HEK293 (cell line): ENCODE data around the gene OR2T10.

ENCODE experiments used
- CTCF ChIA-PET: fragments of 350-600 bp; formaldehyde crosslinking; extraction: SDS; loops from one replicate; lab custom pipeline; 2021; ENCODE audit warnings: antibody characterized with exemption; lab: Yijun Ruan, JAX
- POLR2A ChIA-PET: fragments of 300-600 bp; formaldehyde crosslinking; extraction: SDS; loops from one replicate; lab custom pipeline; 2020; ENCODE audit warnings: antibody characterized with exemption, inconsistent platforms; lab: Yijun Ruan, JAX
- H3K27ac ChIP-seq: fragments of 200-500 bp; sonication (Bioruptor generic); 2 replicates; pipeline ENCODE4 v1.5.1; 2014; ENCODE audit warnings: low read depth, low read length, control low read depth, inconsistent platforms; ENCODE audit errors: extremely low read depth
- H3K36me3 ChIP-seq, 2 experiments: fragments of 200-500 bp in 1 of 2; sonication (Bioruptor generic) in 1 of 2; 1 replicate in 1 of 2; 2 replicates in 1 of 2; pipeline ENCODE4 v1.5.1; 2014 to 2017; ENCODE audit warnings: inconsistent platforms in 2 of 2, low read length in 2 of 2; ENCODE audit not compliant: control insufficient read depth in 2 of 2, insufficient read depth in 1 of 2
- H3K4me1 ChIP-seq: fragments of 200-500 bp; sonication (Bioruptor generic); 2 replicates; pipeline ENCODE4 v1.5.1; 2014; ENCODE audit warnings: mild to moderate bottlenecking, low read length, inconsistent platforms; ENCODE audit not compliant: control insufficient read depth, insufficient read depth
- H3K4me3 ChIP-seq: 2 replicates; pipeline ENCODE4 v1.5.1; 2011; ENCODE audit warnings: low read depth, mild to moderate bottlenecking, control low read depth, low read length, moderate library complexity
- H3K9me3 ChIP-seq: fragments of 200-500 bp; sonication (Bioruptor generic); 2 replicates; pipeline ENCODE4 v1.5.1; 2014; ENCODE audit warnings: low read depth, low read length, inconsistent platforms; ENCODE audit not compliant: control insufficient read depth, insufficient read depth
- HOXA7 ChIP-seq: sonication (generic); formaldehyde crosslinking; IDR thresholded peaks from 2 replicates; pipeline ENCODE4 v1.8.1; 2022; ENCODE audit warnings: missing genetic modification reagents, borderline replicate concordance
- ZBTB11 ChIP-seq: fragments of 450-650 bp; formaldehyde crosslinking; conservative IDR thresholded peaks from 2 replicates; pipeline ENCODE4 v1.5.1; 2016; ENCODE audit warnings: low read depth, missing biosample characterization, missing genetic modification characterization
- ZNF157 ChIP-seq: fragments of 450-650 bp; formaldehyde crosslinking; IDR thresholded peaks from 2 replicates; pipeline ENCODE4 v1.5.1; 2016; ENCODE audit warnings: missing biosample characterization, missing genetic modification characterization
- ZNF19 ChIP-seq: fragments of 450-650 bp; formaldehyde crosslinking; IDR thresholded peaks from 2 replicates; pipeline ENCODE4; 2016; ENCODE audit warnings: missing biosample characterization, missing genetic modification characterization, low read depth
- ZNF214 ChIP-seq: fragments of 450-650 bp; formaldehyde crosslinking; IDR thresholded peaks from 2 replicates; pipeline ENCODE4 v1.5.1; 2017; ENCODE audit warnings: missing biosample characterization, mild to moderate bottlenecking, missing genetic modification characterization, borderline replicate concordance
- ZNF223 ChIP-seq: fragments of 450-650 bp; formaldehyde crosslinking; IDR thresholded peaks from 2 replicates; pipeline ENCODE4 v1.5.1; 2016; ENCODE audit warnings: missing biosample characterization, missing genetic modification characterization
- ZNF280D ChIP-seq: fragments of 450-650 bp; formaldehyde crosslinking; IDR thresholded peaks from 2 replicates; pipeline ENCODE4 v1.5.1; 2016; ENCODE audit warnings: missing biosample characterization, missing genetic modification characterization
- ZNF426 ChIP-seq: fragments of 450-650 bp; formaldehyde crosslinking; IDR thresholded peaks from 2 replicates; pipeline ENCODE4 v1.5.1; 2017; ENCODE audit warnings: missing biosample characterization, missing genetic modification characterization, mild to moderate bottlenecking, inconsistent platforms, moderate library complexity
- ZNF521 ChIP-seq: fragments of 450-650 bp; formaldehyde crosslinking; IDR thresholded peaks from 2 replicates; pipeline ENCODE4 v1.5.1; 2017; ENCODE audit warnings: missing biosample characterization, mild to moderate bottlenecking, missing genetic modification characterization
- ZNF664 ChIP-seq: fragments of 450-650 bp; formaldehyde crosslinking; IDR thresholded peaks from 2 replicates; pipeline ENCODE4 v1.5.1; 2016; ENCODE audit warnings: missing biosample characterization, missing genetic modification characterization
- ZNF830 ChIP-seq: fragments of 450-650 bp; IDR thresholded peaks from 2 replicates; pipeline ENCODE4 v1.5.0; 2018; ENCODE audit warnings: missing biosample characterization, missing genetic modification characterization, low read depth, mild to moderate bottlenecking, moderate library complexity
- ZNF843 ChIP-seq: fragments of 450-650 bp; formaldehyde crosslinking; IDR thresholded peaks from 2 replicates; pipeline ENCODE4 v1.5.1; 2016; ENCODE audit warnings: missing biosample characterization, missing genetic modification characterization
- ZSCAN18 ChIP-seq: fragments of 450-650 bp; formaldehyde crosslinking; IDR thresholded peaks from 2 replicates; pipeline ENCODE4 v1.5.1; 2016; ENCODE audit warnings: missing biosample characterization, missing genetic modification characterization
- ZSCAN30 ChIP-seq: fragments of 450-650 bp; IDR thresholded peaks from 2 replicates; pipeline ENCODE4 v1.5.1; 2018; ENCODE audit warnings: missing biosample characterization, mild to moderate bottlenecking, missing genetic modification characterization, moderate library complexity
- TF ChIP-seq, protein P1 (sequence below): fragments of 450-650 bp; formaldehyde crosslinking; IDR thresholded peaks from 2 replicates; pipeline ENCODE4 v1.5.1; 2016; ENCODE audit warnings: missing biosample characterization, missing genetic modification characterization, borderline replicate concordance

Gene OR2T10

DNA sequence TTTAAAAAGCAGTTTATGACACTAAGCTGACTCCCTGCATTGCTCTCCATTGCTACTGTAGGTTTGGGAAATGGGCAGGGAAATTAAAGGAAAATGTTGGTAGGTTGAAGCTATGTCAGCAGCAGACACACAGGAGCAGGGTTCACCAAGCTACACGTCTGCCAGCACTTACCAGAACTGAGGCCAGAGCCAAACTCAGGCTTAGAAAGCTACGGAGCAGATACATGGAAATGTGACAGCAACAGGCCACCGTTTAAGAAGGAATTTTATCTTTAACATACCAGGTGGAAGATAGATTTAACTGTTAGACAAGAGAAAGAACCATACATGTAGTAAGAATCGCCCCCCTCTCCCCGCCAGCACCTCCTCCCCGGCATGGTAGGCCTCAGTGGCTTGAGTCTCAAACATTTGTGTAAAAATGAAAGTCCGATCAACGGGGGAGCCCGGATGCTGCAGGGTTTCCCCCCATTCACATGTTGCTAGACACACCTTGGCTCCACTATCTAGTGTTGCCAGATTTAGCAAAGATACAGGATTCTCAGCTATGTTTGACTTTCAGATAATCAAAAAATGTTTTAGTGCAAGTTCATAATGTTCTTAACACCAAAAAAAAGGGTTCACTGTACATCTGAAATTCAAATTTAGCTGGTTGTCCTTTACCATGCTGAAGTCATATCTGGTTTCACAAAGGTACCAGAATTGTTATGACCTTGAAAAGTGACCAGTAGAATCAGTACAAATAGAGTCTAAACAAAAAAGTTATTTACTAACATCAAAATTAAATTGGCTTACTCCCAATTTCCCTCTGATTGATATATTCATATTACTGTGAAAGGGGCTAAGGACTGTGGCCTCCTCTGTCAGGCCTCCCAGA lies 30.7 kb upstream of the OR2T10 start:
- no peaks in the 10 kb centered on the region for H3K4me1 ChIP-seq

DNA sequence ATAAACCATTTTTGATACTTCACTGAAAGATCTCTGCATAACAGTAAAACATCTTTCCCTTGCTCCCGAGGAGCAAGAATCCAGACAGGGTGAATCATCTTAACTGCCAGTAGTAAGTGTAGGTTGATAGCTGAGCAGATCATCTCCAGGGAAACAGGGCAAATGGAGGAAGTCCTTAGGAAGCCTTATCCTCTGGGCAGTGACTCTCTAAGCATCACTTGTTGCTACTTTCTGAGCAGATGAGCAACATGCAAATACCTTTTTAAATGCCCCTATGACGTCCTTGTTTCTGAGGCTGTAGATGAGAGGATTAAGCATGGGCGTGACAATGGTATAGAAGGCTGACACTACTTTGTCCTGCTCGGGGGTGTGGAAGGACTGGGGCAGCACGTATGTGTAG lies 28.5 kb upstream of the OR2T10 start:
- no peak overlapping the region for H3K27ac ChIP-seq
- ChIA-PET CTCF (no interaction called here), POLR2A (no interaction called here)
- no peak overlapping the region for H3K4me3 ChIP-seq
- H3K36me3 ChIP-seq: no peaks in the 10 kb centered on the region
- no peak for TF ChIP-seq ZNF280D (tag by site-specific recombination)
- TF ChIP-seq ZNF664 (tag by site-specific recombination): no peak
- no peak for TF ChIP-seq HOXA7 (CRISPR knock-in tag)
- TF ChIP-seq ZNF426 (tag by site-specific recombination): no peak
- TF ChIP-seq ZSCAN30: no peak
- TF ChIP-seq ZNF214 (tag by site-specific recombination): no peak
- TF ChIP-seq ZSCAN18 (tag by site-specific recombination): no peak
- no peaks in the 10 kb centered on the region for H3K9me3 ChIP-seq
- no peaks in the 10 kb centered on the region for H3K4me1 ChIP-seq

More for the DNA sequence above, 30.7 kb upstream of the OR2T10 start:
- H3K9me3 ChIP-seq: no peaks in the 10 kb centered on the region
- no peak overlapping the region for H3K27ac ChIP-seq
- no peak overlapping the region for H3K4me3 ChIP-seq
- H3K36me3 ChIP-seq: no peaks in the 10 kb centered on the region
- TF ChIP-seq ZBTB11 (no peak), ZNF223 (tag by site-specific recombination) (no peak), ZNF19 (tag by site-specific recombination) (no peak), ZNF157 (tag by site-specific recombination) (no peak), ZNF830 (tag by site-specific recombination) (no peak), ZNF521 (tag by site-specific recombination) (no peak), ZNF843 (tag by site-specific recombination) (no peak)
- TF ChIP-seq, protein P1, sequence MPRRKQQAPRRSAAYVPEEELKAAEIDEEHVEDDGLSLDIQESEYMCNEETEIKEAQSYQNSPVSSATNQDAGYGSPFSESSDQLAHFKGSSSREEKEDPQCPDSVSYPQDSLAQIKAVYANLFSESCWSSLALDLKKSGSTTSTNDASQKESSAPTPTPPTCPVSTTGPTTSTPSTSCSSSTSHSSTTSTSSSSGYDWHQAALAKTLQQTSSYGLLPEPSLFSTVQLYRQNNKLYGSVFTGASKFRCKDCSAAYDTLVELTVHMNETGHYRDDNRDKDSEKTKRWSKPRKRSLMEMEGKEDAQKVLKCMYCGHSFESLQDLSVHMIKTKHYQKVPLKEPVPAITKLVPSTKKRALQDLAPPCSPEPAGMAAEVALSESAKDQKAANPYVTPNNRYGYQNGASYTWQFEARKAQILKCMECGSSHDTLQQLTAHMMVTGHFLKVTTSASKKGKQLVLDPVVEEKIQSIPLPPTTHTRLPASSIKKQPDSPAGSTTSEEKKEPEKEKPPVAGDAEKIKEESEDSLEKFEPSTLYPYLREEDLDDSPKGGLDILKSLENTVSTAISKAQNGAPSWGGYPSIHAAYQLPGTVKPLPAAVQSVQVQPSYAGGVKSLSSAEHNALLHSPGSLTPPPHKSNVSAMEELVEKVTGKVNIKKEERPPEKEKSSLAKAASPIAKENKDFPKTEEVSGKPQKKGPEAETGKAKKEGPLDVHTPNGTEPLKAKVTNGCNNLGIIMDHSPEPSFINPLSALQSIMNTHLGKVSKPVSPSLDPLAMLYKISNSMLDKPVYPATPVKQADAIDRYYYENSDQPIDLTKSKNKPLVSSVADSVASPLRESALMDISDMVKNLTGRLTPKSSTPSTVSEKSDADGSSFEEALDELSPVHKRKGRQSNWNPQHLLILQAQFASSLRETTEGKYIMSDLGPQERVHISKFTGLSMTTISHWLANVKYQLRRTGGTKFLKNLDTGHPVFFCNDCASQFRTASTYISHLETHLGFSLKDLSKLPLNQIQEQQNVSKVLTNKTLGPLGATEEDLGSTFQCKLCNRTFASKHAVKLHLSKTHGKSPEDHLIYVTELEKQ (tag by site-specific recombination): no peak
- CTCF ChIA-PET: no interaction called here
- POLR2A ChIA-PET: no interaction called here
